Measurements from ENCODE around the gene GNAS. TPM values are rescaled to one million over a fixed set of nuclear protein-coding genes. Genes with fewer than 3 reads are reported as not detected.

Gene GNAS
- total and polyA plus RNA-seq, 10 of the 15 experiments (the other 5 are each of a cell fraction or from before 2014, with no cell fraction given) = 209 to 950 (median 394) TPM

DNA sequence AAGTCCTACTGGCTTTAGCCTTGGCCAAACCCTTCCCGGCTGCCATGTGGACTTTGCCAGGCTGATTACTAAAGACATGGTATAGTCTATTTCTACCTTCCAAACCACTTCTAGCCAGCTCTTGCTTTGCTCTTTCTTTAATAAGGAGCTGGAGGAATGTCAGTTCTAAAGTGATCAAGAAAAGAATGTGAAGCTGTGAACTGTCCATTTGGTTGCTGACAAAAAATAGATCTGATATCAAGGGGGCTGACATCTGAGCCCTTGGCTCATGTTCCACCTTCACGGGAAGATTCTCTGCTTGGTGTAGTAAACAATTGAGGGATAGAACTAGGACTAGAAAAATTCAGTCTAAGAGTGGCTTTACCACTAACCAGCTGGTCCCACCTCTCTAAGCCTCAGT lies 24.4 kb upstream of the GNAS start:
- in situ Hi-C loops (cut with MboI) = no loop called here
- FAIRE-seq = no peak

More for the DNA sequence above, 24.4 kb upstream of the GNAS start:
- intact Hi-C loops (cut with micrococcal nuclease; ENCODE audit: unreplicated experiment) = no loop called here
- RAD21 ChIA-PET (ENCODE audit: unreplicated experiment) = no interaction called here
- H3K27me3 ChIP-seq (replicated peaks in 1 of 2; ENCODE audit: control insufficient read depth in 2 of 2, insufficient read depth in 2 of 2, low read length in 1 of 2) = no peaks in the 10 kb centered on the region
- CTCF ChIA-PET = interaction anchor here (0.6 to 1.0 kb wide), 2 partner anchors 12 to 292 kb away, joined by 3 read pairs; no protein-coding TSS in a partner anchor
- H3K4me2 ChIP-seq (ENCODE audit: control insufficient read depth, insufficient read depth) = no peak overlapping the region
- no peak for TF ChIP-seq ZBTB11 (CRISPR knock-in tag; IDR thresholded peaks at IDR 0.05)
- no peak for TF ChIP-seq MXI1 (IDR thresholded peaks at IDR 0.05; ENCODE audit: low read depth, low read length)
- TF ChIP-seq MYC (IDR thresholded peaks at IDR 0.05; ENCODE audit: insufficient read depth, insufficient read length, insufficient replicate concordance, low read length, severe bottlenecking) = no peak
- no peak for TF ChIP-seq NR2F1 (conservative IDR thresholded peaks at IDR 0.05)
- ATAC-seq (no peak), DNase-seq (ENCODE audit: low read depth, low spot score) (no peak)
- POLR2A ChIA-PET = no interaction called here
- BruUV-seq (replicated peaks) = no TSS peak
- WGBS (ENCODE audit: insufficient coverage, insufficient replicate concordance, low lambda C conversion rate, missing lambda C conversion rate) = 89% methylated on average over 2 of the region's 2 CpGs
- H3K79me2 ChIP-seq (ENCODE audit: control insufficient read depth, insufficient read depth, low read length) = no peaks in the 10 kb centered on the region
- no peaks in the 10 kb centered on the region for H3K4me1 ChIP-seq (ENCODE audit: control insufficient read depth, insufficient read depth, low read length)
- H3K9me3 ChIP-seq (replicated peaks; ENCODE audit: control insufficient read depth, insufficient read depth, low read length) = no peaks in the 10 kb centered on the region
- no peaks in the 10 kb centered on the region for H4K20me1 ChIP-seq (ENCODE audit: control insufficient read depth, insufficient read depth)
- H2AFZ ChIP-seq (ENCODE audit: control insufficient read depth, low read depth, low read length) = no peak overlapping the region
- H3K36me3 ChIP-seq (ENCODE audit: control insufficient read depth in 2 of 2, insufficient read depth in 2 of 2, low read length in 1 of 2) = no peaks in the 10 kb centered on the region; a peak in 1 of 4 replicates
- SMC1A ChIA-PET (ENCODE audit: uncharacterized antibody, unreplicated experiment) = no interaction called here
- H3K9ac ChIP-seq (ENCODE audit: control insufficient read depth, insufficient read depth, low read length) = no peak overlapping the region
- no peak overlapping the region for H3K4me3 ChIP-seq
- H3K27ac ChIP-seq (ENCODE audit: control insufficient read depth, insufficient read depth) = no peak overlapping the region
